ENCODE measurements around the gene TEK. TPM values are rescaled to one million over a fixed set of nuclear protein-coding genes. Genes with fewer than 3 reads are reported as not detected.
A peak's percentile ranks its signal among the peaks of the same experiment; 100 is the strongest.

TEK gene
- total and polyA plus RNA-seq, 4 donors = 5.9 to 76.1 (median 24.9) TPM

- Histone ChIP-seq H3K27me3 (ENCODE audit: control insufficient read depth in 3 of 3, insufficient read depth in 3 of 3, low read length in 2 of 3) (no peaks in the 10 kb centered on the region), H3K27ac (ENCODE audit: low read depth in 1 of 2, low read length in 1 of 2) (no peak overlapping the region), H3K9me3 (ENCODE audit: control insufficient read depth in 4 of 4, insufficient read depth in 3 of 4, low read length in 3 of 4) (no peaks in the 10 kb centered on the region), H3K9ac (ENCODE audit: insufficient read depth in 1 of 2, low read length in 2 of 2) (no peak overlapping the region), H3K36me3 (ENCODE audit: control insufficient read depth in 4 of 4, insufficient read depth in 4 of 4, low read length in 4 of 4) (no peaks in the 10 kb centered on the region), H3K4me1 (ENCODE audit: control insufficient read depth in 5 of 5, insufficient read depth in 5 of 5, low read length in 5 of 5) (peaks cover 0 to 4% (median 0%) of the 10 kb centered on the region in 5 donors), H3K4me3 (no peak overlapping the region)
- WGBS, 2 donors = 89 to 90% methylated on average over 1 of the region's 1 CpG
- TF ChIP-seq CTCF (IDR thresholded peaks at IDR 0.05; ENCODE audit: control extremely low read depth, extremely low read depth) = no peak
- DNase-seq = no peak
- no peak for ATAC-seq (ENCODE audit: insufficient read depth, low FRiP score)
These were observed 164.2 kb downstream of the TEK start for GRCh38 chr9:27273186-27273585.

GRCh38 chr9:27276193-27277030, 167.4 kb downstream of the TEK start:
- Histone ChIP-seq H3K27ac (ENCODE audit: low read depth in 1 of 2, low read length in 1 of 2) (no peak overlapping the region), H3K9me3 (ENCODE audit: control insufficient read depth in 4 of 4, insufficient read depth in 3 of 4, low read length in 3 of 4) (no peaks in the 10 kb centered on the region), H3K4me1 (ENCODE audit: control insufficient read depth in 5 of 5, insufficient read depth in 5 of 5, low read length in 5 of 5) (peaks cover 0 to 4% (median 0%) of the 10 kb centered on the region in 5 donors), H3K27me3 (ENCODE audit: control insufficient read depth in 3 of 3, insufficient read depth in 3 of 3, low read length in 2 of 3) (no peaks in the 10 kb centered on the region), H3K36me3 (ENCODE audit: control insufficient read depth in 4 of 4, insufficient read depth in 4 of 4, low read length in 4 of 4) (no peaks in the 10 kb centered on the region), H3K4me3 (no peak overlapping the region), H3K9ac (ENCODE audit: insufficient read depth in 1 of 2, low read length in 2 of 2) (peak overlapping the region in 1 of 2 donors; percentile 46)
- 42 to 46% methylated on average over 12 of the region's 12 CpGs for whole genome bisulfite sequencing, 2 donors
- DNase-seq (peak in 2 of 3 donors; percentile 80), ATAC-seq (ENCODE audit: insufficient read depth, low FRiP score) (no peak)
- TF ChIP-seq CTCF (IDR thresholded peaks at IDR 0.05; ENCODE audit: control extremely low read depth, extremely low read depth) = peak; percentile 62

- Histone ChIP-seq H3K27ac (ENCODE audit: low read depth in 1 of 2, low read length in 1 of 2) (no peak overlapping the region), H3K27me3 (ENCODE audit: control insufficient read depth in 3 of 3, insufficient read depth in 3 of 3, low read length in 2 of 3) (no peaks in the 10 kb centered on the region), H3K36me3 (ENCODE audit: control insufficient read depth in 4 of 4, insufficient read depth in 4 of 4, low read length in 4 of 4) (no peaks in the 10 kb centered on the region), H3K9ac (ENCODE audit: insufficient read depth in 1 of 2, low read length in 2 of 2) (no peak overlapping the region), H3K9me3 (ENCODE audit: control insufficient read depth in 4 of 4, insufficient read depth in 3 of 4, low read length in 3 of 4) (no peaks in the 10 kb centered on the region), H3K4me1 (ENCODE audit: control insufficient read depth in 5 of 5, insufficient read depth in 5 of 5, low read length in 5 of 5) (peaks cover 0 to 4% (median 0%) of the 10 kb centered on the region in 5 donors), H3K4me3 (no peak overlapping the region)
- 86 to 93% methylated on average over 1 of the region's 1 CpG for WGBS, 2 donors
- no peak for TF ChIP-seq CTCF (IDR thresholded peaks at IDR 0.05; ENCODE audit: control extremely low read depth, extremely low read depth)
- DNase-seq (no peak), ATAC-seq (ENCODE audit: insufficient read depth, low FRiP score) (no peak)
These were observed 169.3 kb downstream of the TEK start for GRCh38 chr9:27278374-27278773.
